SK-N-SH (cell line): ENCODE measurements around the gene VPS13C. TPM values are rescaled to one million over a fixed set of nuclear protein-coding genes. Genes with fewer than 3 reads are reported as not detected.

Experiments used
- CTCF ChIA-PET: fragments of 300-600, 350-600 bp; formaldehyde crosslinking; extraction: SDS; loops from one replicate; lab custom pipeline; 2021; lab: Yijun Ruan, JAX
- POLR2A ChIA-PET: fragments of 350-600 bp; sonication (Branson Sonifier 250); formaldehyde crosslinking; extraction: SDS; loops from one replicate; lab custom pipeline; 2020; ENCODE audit warnings: antibody characterized with exemption, inconsistent platforms; lab: Yijun Ruan, JAX
- DNase-seq: peaks from one replicate; pipeline ENCODE4 v3.0.0; 2012
- H2AFZ ChIP-seq: fragments of 200-600 bp; sonication (generic); 2 replicates; pipeline ENCODE4 v1.8.1; 2016; ENCODE audit warnings: antibody characterized with exemption, mild to moderate bottlenecking, low read depth
- H3F3A ChIP-seq: fragments of 200-600 bp; sonication (generic); replicated peaks from 2 replicates; pipeline ENCODE3; 2016; ENCODE audit warnings: antibody characterized with exemption, mild to moderate bottlenecking; ENCODE audit not compliant: insufficient read depth
- H3K27ac ChIP-seq, 2 experiments: fragments of 200-500 bp in 1 of 2; fragments of 200-600 bp in 1 of 2; sonication (Bioruptor generic) in 1 of 2; sonication (generic), shearing (Covaris generic) in 1 of 2; 2 replicates each; pipeline versions ENCODE4 v1.5.1 to v1.6.1; 2014 to 2016; ENCODE audit warnings: low read depth in 2 of 2, inconsistent platforms in 1 of 2, low read length in 1 of 2, mild to moderate bottlenecking in 1 of 2, mixed read lengths in 1 of 2
- H3K27me3 ChIP-seq: fragments of 200-600 bp; sonication (generic), shearing (Covaris generic); 2 replicates; pipeline ENCODE4 v1.6.1; 2016; ENCODE audit warnings: mixed run types; ENCODE audit not compliant: insufficient read depth
- H3K36me3 ChIP-seq, 2 experiments: fragments of 200-500 bp in 1 of 2; fragments of 200-600 bp in 1 of 2; sonication (Bioruptor generic) in 1 of 2; sonication (generic) in 1 of 2; replicated peaks in 1 of 2; 2 replicates each; pipeline versions ENCODE3 to v1.5.1; 2014 to 2016; ENCODE audit warnings: low read length in 1 of 2, mild to moderate bottlenecking in 1 of 2; ENCODE audit not compliant: insufficient read depth in 2 of 2, control insufficient read depth in 1 of 2
- H3K4me1 ChIP-seq, 2 experiments: fragments of 200-500 bp in 1 of 2; fragments of 200-600 bp in 1 of 2; sonication (Bioruptor generic) in 1 of 2; sonication (generic), shearing (Covaris generic) in 1 of 2; 2 replicates each; pipeline versions ENCODE4 v1.5.1 to v1.6.1; 2014 to 2016; ENCODE audit warnings: low read depth in 1 of 2, low read length in 1 of 2, mixed run types in 1 of 2; ENCODE audit not compliant: insufficient read depth in 2 of 2, control insufficient read depth in 1 of 2
- H3K4me2 ChIP-seq: fragments of 200-600 bp; sonication (generic), shearing (Covaris generic); 2 replicates; pipeline ENCODE4 v1.6.1; 2017; ENCODE audit warnings: mixed run types
- H3K4me3 ChIP-seq, 2 experiments: fragments of 200-500 bp in 1 of 2; fragments of 200-600 bp in 1 of 2; sonication (Bioruptor generic) in 1 of 2; sonication (generic), shearing (Covaris generic) in 1 of 2; 2 replicates each; pipeline versions ENCODE4 v1.5.1 to v1.8.1; 2014 to 2016; ENCODE audit warnings: low read depth in 2 of 2, inconsistent platforms in 1 of 2, low read length in 1 of 2, mild to moderate bottlenecking in 1 of 2, mixed read lengths in 1 of 2, moderate library complexity in 1 of 2
- H3K79me2 ChIP-seq: fragments of 200-600 bp; sonication (generic); 2 replicates; pipeline ENCODE4 v1.8.1; 2017; ENCODE audit warnings: mild to moderate bottlenecking; ENCODE audit not compliant: insufficient read depth
- H3K9ac ChIP-seq: fragments of 200-600 bp; sonication (generic); 2 replicates; pipeline ENCODE4 v1.6.1; 2017; ENCODE audit warnings: mixed run types
- H3K9me2 ChIP-seq: fragments of 200-600 bp; sonication (generic); 2 replicates; pipeline ENCODE4 v1.6.1; 2017; ENCODE audit warnings: mixed run types
- H3K9me3 ChIP-seq: fragments of 200-600 bp; sonication (generic); 2 replicates; pipeline ENCODE4 v1.6.1; 2017; ENCODE audit warnings: mixed run types, mild to moderate bottlenecking, moderate library complexity
- H4K20me1 ChIP-seq: fragments of 200-600 bp; sonication (generic); 2 replicates; pipeline ENCODE4 v1.6.1; 2017; ENCODE audit warnings: mild to moderate bottlenecking, mixed run types; ENCODE audit not compliant: insufficient read depth
- CTCF ChIP-seq: fragments of 200-600 bp; sonication (generic); IDR thresholded peaks from 2 replicates; pipeline ENCODE4 v1.6.1; 2017; ENCODE audit warnings: antibody characterized with exemption, mild to moderate bottlenecking, moderate library complexity
- EP300 ChIP-seq, 2 experiments: IDR thresholded peaks; 2 replicates each; pipeline versions ENCODE4 v1.4.0 to v1.6.1; 2012; ENCODE audit warnings: borderline replicate concordance in 1 of 2, low read depth in 1 of 2, low read length in 1 of 2
- FOXJ3 ChIP-seq: sonication (generic); formaldehyde crosslinking; IDR thresholded peaks from 2 replicates; pipeline ENCODE4 v1.5.1; 2020; ENCODE audit warnings: mild to moderate bottlenecking, missing genetic modification reagents
- JUND ChIP-seq: IDR thresholded peaks from 2 replicates; pipeline ENCODE4 v1.4.0; 2012
- MAX ChIP-seq: IDR thresholded peaks from 2 replicates; pipeline ENCODE4 v1.4.0; 2012; ENCODE audit warnings: low read depth
- MEF2A ChIP-seq: IDR thresholded peaks from 2 replicates; pipeline ENCODE4 v1.4.0; 2012; ENCODE audit warnings: low read depth, borderline replicate concordance
- MXI1 ChIP-seq: IDR thresholded peaks from 2 replicates; pipeline ENCODE4 v1.6.1; 2012; ENCODE audit warnings: mild to moderate bottlenecking, low read depth, low read length, improper control_type of control experiment
- NRF1 ChIP-seq: IDR thresholded peaks from 2 replicates; pipeline ENCODE4 v1.6.1; 2012; ENCODE audit warnings: low read depth, mild to moderate bottlenecking, low read length
- RCOR1 ChIP-seq: fragments of 150-350 bp; IDR thresholded peaks from 2 replicates; pipeline ENCODE4 v1.6.1; 2017; ENCODE audit warnings: antibody characterized with exemption, low read length
- TCF12 ChIP-seq: IDR thresholded peaks from 2 replicates; pipeline ENCODE4 v1.4.0; 2012
- YY1 ChIP-seq: IDR thresholded peaks from 2 replicates; pipeline ENCODE4 v1.4.0; 2012; ENCODE audit warnings: low read depth, mild to moderate bottlenecking
- WGBS: methylation state at CpG from one replicate; pipeline ENCODE4 v1.1.6; 2017; ENCODE audit warnings: low lambda C conversion rate; 5-methylcytosine and 5-hydroxymethylcytosine counted together
- polyA plus RNA-seq, 3 experiments: library from polyadenylated mRNA; depleted of rRNA; stranded (reverse); fragments of >200 nt; gene quantifications; 2 replicates each; pipeline ENCODE4 v1.2.3, GENCODE V29; 2012
- TF ChIP-seq, protein P1 (sequence below): fragments of 150-350 bp; IDR thresholded peaks from 2 replicates; pipeline ENCODE4 v1.6.1; 2016; ENCODE audit warnings: mild to moderate bottlenecking, low read depth, low read length
- TF ChIP-seq, protein P2 (sequence below): fragments of 150-350 bp; IDR thresholded peaks from 2 replicates; pipeline ENCODE4 v1.6.1; 2017; ENCODE audit warnings: antibody characterized with exemption, low read length, low read depth, borderline replicate concordance

VPS13C gene
- polyA plus RNA-seq, 1 of the 3 experiments (the other 2 are of a cell fraction) = 5.7 TPM

DNA sequence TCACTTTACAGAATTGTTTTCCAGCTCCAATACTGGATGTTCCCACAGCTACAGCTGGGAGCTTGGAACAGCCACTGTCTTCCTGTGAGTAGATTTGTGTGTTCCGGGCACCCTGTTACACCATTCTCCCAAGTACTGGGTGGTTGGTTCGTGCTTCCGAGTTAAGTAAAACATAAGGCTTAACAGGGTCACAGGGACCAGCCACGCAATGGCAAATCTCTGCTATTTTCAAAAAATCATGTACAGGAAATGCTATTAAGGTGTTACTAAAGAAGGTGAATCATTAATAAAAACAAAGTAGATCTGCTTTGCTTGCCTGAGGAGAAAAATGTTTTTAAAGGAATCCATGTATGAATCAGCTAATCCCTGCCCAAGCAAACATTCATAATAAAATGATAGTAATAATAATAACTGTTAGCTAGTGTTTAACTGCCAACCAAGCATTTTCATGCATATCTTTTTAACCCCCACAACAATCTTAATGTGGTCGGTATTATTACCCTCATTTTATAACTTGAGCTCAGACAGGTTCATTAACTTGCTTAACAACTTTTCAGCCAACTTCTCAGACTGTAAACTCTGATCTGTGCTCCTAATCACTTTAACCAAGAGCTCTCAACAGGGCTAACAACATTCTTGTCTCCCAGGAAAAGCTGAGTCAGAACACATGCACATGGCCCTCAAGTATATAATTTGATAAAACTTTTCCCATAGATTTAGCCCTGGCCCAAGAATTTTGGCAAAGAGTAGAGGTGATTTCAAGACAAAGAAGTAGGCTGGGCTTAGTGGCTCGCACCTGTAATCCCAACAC, 3.8 kb upstream of the VPS13C start:
- Histone ChIP-seq H3K4me1 (peaks cover 0 to 5% of the 10 kb centered on the region in 2 experiments; a peak in 2 of 4 replicates), H3K36me3 (no peaks in the 10 kb centered on the region), H3K9me3 (no peaks in the 10 kb centered on the region), H3K9me2 (no peaks in the 10 kb centered on the region), H2AFZ (no peak overlapping the region), H3K4me3 (no peak overlapping the region), H3K27ac (peak overlapping the region in 1 of 2 experiments; percentile 54; a peak in 2 of 4 replicates), H3K4me2 (no peak overlapping the region), H3K9ac (no peak overlapping the region), H3F3A (peaks cover 10% of the 10 kb centered on the region), H3K79me2 (peaks cover 9% of the 10 kb centered on the region), H4K20me1 (no peaks in the 10 kb centered on the region; the same call in 1 of the 2 replicates), H3K27me3 (no peaks in the 10 kb centered on the region)
- WGBS = 66% methylated on average over 6 of the region's 6 CpGs
- no peak for DNase-seq
- POLR2A ChIA-PET = no interaction called here
- CTCF ChIA-PET = interaction anchor here (0.7 to 1.0 kb wide), 5 partner anchors 12 to 242 kb away, joined by 3 read pairs; no protein-coding TSS in a partner anchor
- TF ChIP-seq FOXJ3 (CRISPR knock-in tag) (no peak), CTCF (no peak), YY1 (no peak), MAX (no peak), MEF2A (no peak), RCOR1 (no peak), EP300 (IDR thresholded peaks at IDR 0.05; ENCODE audit: borderline replicate concordance in 1 of 2, low read depth in 1 of 2, low read length in 1 of 2) (no peak), MXI1 (no peak), TCF12 (no peak), JUND (no peak), NRF1 (no peak)
- TF ChIP-seq, protein P1, sequence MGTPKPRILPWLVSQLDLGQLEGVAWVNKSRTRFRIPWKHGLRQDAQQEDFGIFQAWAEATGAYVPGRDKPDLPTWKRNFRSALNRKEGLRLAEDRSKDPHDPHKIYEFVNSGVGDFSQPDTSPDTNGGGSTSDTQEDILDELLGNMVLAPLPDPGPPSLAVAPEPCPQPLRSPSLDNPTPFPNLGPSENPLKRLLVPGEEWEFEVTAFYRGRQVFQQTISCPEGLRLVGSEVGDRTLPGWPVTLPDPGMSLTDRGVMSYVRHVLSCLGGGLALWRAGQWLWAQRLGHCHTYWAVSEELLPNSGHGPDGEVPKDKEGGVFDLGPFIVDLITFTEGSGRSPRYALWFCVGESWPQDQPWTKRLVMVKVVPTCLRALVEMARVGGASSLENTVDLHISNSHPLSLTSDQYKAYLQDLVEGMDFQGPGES = no peak
- TF ChIP-seq, protein P2, sequence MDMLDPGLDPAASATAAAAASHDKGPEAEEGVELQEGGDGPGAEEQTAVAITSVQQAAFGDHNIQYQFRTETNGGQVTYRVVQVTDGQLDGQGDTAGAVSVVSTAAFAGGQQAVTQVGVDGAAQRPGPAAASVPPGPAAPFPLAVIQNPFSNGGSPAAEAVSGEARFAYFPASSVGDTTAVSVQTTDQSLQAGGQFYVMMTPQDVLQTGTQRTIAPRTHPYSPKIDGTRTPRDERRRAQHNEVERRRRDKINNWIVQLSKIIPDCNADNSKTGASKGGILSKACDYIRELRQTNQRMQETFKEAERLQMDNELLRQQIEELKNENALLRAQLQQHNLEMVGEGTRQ = no peak
